Stimulated activated CD8-positive, alpha-beta memory T cell treated with anti-CD3 and anti-CD28 coated beads, Interleukin-15, amount 100 ng/mL, for 4 hours (primary cell): ENCODE data around the gene PELO.
"Not testable (repeated sequence)": the region's sequence is repeated elsewhere in the genome, so short reads cannot be mapped to it uniquely, and the experiment has no call there.

Experiments
- DNase-seq, 2 donors: peaks; one replicate each; pipeline ENCODE4 v3.0.0-alpha.2; 2020; ENCODE audit warnings: low read depth in 2 of 2

PELO gene

DNA sequence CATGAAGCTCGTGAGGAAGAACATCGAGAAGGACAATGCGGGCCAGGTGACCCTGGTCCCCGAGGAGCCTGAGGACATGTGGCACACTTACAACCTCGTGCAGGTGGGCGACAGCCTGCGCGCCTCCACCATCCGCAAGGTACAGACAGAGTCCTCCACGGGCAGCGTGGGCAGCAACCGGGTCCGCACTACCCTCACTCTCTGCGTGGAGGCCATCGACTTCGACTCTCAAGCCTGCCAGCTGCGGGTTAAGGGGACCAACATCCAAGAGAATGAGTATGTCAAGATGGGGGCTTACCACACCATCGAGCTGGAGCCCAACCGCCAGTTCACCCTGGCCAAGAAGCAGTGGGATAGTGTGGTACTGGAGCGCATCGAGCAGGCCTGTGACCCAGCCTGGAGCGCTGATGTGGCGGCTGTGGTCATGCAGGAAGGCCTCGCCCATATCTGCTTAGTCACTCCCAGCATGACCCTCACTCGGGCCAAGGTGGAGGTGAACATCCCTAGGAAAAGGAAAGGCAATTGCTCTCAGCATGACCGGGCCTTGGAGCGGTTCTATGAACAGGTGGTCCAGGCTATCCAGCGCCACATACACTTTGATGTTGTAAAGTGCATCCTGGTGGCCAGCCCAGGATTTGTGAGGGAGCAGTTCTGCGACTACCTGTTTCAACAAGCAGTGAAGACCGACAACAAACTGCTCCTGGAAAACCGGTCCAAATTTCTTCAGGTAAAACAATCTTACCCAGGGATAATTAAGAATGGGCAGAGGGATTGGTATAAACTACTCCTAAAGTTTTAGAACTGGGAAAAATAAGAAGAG is 12.9 kb downstream of the PELO start:
- DNase-seq = no peak

DNA sequence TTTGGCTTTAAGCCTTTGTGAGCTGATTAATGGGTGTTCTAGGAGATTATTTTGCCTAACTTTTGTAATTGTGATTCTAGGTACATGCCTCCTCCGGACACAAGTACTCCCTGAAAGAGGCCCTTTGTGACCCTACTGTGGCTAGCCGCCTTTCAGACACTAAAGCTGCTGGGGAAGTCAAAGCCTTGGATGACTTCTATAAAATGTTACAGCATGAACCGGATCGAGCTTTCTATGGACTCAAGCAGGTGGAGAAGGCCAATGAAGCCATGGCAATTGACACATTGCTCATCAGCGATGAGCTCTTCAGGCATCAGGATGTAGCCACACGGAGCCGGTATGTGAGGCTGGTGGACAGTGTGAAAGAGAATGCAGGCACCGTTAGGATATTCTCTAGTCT is 13.6 kb downstream of the PELO start:
- DNase-seq = no peak

GRCh38 chr5:52802272-52802973 is 14.7 kb downstream of the PELO start:
- no peak for DNase-seq

- no peak for DNase-seq
Measured at GRCh38 chr5:52802974-52803336, 15.2 kb downstream of the PELO start.

- DNase-seq = no peak
Measured at GRCh38 chr5:52804387-52804791, 16.7 kb downstream of the PELO start.

GRCh38 chr5:52804981-52805380 is 17.3 kb downstream of the PELO start:
- no peak for DNase-seq

GRCh38 chr5:52805615-52806014 is 17.9 kb downstream of the PELO start:
- DNase-seq = no peak

DNA sequence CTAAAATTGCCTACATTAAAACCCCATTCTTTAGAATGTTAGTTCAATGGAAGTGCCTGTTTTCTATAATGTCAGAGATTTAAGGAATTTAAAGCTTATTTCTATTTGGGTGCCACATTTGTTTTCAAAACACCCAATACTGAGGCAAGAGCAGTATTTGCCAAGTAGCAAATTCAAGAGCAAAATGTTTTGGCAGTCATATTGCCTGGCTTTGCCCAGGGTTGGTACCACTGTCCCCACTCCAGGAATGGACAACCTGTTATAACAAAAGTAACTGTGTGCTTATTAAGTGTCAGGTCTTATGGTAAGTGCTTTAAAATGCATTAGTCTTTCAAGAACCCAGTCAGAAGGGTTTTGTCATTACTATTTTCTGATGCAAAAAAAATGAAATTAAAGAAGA is 19.3 kb downstream of the PELO start:
- DNase-seq = no peak

DNA sequence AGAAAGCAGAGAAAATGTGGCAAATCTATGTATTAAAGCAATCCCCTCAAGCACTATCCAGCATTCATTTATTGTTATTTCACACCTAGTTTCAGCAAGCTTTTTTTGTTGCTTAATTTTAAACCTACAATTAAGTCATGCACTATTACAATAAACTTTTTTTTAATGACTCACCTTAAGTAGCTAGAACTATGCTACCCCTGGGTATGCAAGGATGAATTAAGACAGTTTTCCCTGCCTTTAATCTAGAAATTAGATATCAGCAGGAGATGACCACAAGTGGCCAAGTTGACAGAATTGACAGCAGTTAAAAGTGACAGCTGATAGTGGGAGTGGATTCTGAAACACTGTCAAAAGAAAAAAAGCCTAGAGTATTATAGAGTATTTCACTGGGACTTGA is 20.0 kb downstream of the PELO start:
- DNase-seq = no peak

DNA sequence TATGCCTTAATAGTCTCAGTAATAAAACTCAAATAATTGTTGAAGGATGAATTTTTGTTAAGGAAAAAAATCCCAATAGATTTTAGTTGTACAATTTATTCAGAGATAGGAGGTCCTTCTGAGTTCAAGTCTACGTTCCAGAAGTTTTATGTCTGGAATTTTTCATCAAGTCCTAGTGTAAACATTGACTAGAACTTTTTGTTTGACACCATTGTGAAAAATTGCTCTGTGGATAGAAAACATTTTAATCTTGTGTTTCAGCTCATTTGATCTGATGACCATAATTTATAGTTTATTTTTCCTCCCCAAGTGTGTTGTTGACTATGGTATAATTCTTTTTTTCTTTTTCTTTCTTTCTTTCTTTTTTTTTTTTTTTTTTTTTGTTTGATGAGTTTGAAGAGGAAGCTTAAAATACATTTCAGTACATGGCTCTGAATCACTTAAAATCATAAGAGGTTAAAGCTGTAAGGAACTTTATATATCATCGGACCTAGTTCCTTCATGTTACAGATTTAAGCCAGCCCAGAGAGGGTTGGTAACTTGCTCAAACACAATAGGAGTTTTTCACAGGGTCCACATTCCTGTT is 20.7 kb downstream of the PELO start:
- DNase-seq = no peak

- DNase-seq = no peak
Measured at GRCh38 chr5:52809884-52810283, 22.2 kb downstream of the PELO start.

- DNase-seq = no peak
Measured at GRCh38 chr5:52810426-52810825, 22.7 kb downstream of the PELO start.

DNA sequence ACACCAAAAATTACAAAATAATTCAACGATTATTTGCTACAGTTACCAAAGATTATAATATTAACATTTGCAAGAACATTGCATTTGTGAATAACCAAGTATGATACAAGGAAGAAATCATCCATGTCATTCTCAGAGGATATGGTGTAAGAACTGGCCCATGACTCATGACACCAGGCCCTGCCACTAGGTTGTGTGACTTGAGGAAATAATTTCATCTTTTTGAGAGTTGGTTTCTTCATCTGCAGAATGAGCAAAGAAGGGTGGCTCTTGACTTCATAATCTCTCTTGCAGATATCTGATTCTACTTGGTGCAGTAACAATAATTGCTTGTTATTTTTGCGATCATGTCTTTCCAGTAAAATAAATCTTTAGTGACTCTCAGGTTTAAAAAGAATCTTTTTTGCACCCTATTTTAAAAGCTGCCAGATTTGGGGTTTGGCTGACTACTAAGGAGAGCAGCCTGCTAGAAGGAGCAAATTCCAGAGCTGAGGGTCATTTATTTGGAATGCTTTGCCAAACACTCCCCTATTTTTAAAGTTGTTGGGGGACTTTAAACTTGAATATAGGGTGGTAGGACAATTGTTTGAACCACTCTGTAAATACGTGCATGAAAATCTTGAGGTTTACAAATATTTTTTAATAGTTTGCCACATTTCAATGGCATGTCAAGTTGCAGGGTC is 23.5 kb downstream of the PELO start:
- DNase-seq = no peak

DNA sequence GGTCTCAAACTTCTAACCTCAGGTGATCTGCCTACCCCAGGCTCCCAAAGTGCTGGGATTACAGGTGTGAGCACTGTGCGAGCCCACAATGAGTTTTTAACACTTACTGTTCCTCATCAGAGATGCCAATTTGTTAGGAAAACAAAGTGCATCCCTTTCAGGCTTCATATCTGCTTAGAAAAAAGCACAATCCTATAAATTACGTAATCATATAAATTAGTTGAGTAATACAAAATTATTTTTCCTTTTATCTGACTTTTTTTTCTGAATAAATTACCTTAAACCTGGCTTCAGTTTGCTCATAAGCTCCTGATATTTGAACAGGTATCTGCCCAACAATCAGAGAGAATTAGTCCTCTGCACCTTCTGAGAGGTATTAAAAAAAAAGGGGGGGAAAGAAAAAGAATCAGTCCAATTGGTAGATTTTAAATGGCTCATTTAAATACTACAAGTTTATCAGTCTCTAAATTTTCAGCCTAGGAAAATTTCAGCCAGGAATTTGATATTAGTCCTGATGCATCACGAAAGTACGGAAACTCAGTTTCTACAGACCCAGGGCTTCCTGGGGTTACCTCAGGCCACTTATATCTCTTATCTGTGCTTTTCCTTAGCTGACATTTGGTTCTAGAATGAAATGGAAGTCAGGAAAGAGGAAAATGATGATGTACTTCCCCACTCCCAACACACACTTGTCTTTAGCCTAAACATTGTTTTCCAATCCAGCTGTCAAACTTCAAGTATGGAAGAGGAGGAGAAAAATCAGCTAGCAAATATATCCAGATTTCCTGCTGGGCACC is 26.8 kb downstream of the PELO start:
- no peak for DNase-seq

DNA sequence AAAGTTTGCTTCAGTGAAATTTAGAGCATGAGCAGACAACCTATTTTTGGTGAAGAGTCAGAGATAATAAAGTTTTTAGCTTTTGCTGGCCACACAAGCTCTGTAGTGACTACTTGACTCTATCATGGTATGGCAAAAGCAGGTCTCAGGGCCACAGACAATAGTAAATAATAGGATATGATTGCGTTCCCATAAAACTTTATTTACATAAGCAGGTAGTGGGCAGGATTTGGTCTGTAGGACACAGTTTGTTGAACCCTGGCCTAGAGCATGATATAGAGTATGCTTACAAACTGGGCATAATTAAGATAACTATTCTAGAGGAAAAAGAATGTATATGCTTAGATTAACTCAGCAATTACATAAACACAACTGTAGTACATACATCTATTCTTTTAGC is 30.1 kb downstream of the PELO start:
- DNase-seq = no peak

GRCh38 chr5:52818360-52818759 is 30.6 kb downstream of the PELO start:
- DNase-seq = no peak

DNA sequence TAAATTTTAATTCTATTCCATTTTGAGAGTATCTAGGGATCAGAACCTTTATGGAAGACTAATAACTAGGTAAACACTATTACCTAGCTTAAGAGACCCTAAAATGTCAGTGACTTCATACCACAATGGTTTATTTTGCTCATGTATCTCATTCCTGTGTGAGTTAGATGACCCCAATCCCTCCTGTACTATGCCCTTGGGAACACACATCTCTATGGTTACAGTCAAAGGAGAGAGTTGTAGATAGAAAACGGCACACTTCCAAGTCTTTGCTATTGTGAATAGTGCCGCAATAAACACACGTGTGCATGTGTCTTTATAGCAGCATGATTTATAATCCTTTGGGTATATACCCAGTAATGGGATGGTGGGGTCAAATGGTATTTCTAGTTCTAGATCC is 31.1 kb downstream of the PELO start:
- DNase-seq = not testable (repeated sequence)

DNA sequence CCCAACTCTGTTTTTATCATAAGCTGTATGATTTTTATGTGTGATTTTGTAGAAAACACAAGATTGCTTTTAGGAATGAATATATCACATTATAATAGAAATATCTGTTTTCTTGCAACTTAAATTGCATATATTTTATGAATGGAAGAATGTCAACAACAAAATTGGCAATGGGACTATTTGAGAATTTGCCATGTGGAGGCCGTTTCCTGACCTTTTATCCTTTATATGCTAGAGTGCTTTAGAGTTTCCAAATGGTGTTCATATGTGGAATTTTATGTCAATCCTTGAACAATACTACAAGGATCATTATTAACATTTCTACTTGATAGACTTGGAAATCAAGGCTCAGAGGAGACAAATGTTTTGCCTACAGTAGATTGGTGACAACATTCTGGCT is 34.2 kb downstream of the PELO start:
- DNase-seq = no peak

GRCh38 chr5:52822437-52822836 is 34.7 kb downstream of the PELO start:
- DNase-seq = no peak

- DNase-seq = no peak
Measured at GRCh38 chr5:52824827-52825226, 37.1 kb downstream of the PELO start.

- no peak for DNase-seq
Measured at GRCh38 chr5:52825826-52826225, 38.1 kb downstream of the PELO start.

DNA sequence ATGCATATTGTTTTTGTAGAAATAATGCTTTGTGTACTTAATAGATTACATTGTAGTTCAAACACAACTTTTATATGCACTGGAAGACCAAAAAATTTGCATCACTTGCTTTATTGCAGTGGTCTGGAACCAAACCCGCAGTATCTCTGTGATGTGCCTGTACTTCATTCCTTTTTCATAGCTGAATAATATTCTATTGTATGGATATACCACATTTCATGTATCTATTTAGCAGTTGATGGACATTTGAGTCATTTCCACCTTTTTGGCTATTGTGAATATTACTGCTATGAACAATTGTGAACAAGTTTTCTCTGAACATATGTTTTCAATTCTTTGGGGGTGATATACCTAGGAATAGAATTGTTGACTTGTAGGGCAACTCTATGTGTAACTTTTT is 40.1 kb downstream of the PELO start:
- no peak for DNase-seq
